Smooth muscle cell (in vitro differentiated cells): ENCODE data around the gene PIGM. TPM values are rescaled to one million over a fixed set of nuclear protein-coding genes. Genes with fewer than 3 reads are reported as not detected.

ENCODE experiments used
- DNase-seq: peaks from one replicate; lab custom pipeline; 2025; ENCODE audit not compliant: unreplicated experiment; lab: John Stamatoyannopoulos, UW
- H2AFZ ChIP-seq: fragments of 200-600 bp; sonication (generic); 2 replicates; pipeline ENCODE4 v1.6.0; 2016; ENCODE audit warnings: antibody characterized with exemption, low read depth, mild to moderate bottlenecking
- H3F3A ChIP-seq: fragments of 200-600 bp; sonication (generic); 2 replicates; pipeline ENCODE4 v1.6.0; 2017; ENCODE audit warnings: antibody characterized with exemption, low read depth
- H3K27ac ChIP-seq: fragments of 200-600 bp; sonication (generic); 2 replicates; pipeline ENCODE4 v1.5.1; 2016; ENCODE audit warnings: low read depth, mild to moderate bottlenecking
- H3K27me3 ChIP-seq: fragments of 200-600 bp; sonication (generic); 2 replicates; pipeline ENCODE4 v1.6.1; 2016; ENCODE audit warnings: low read depth, mild to moderate bottlenecking
- H3K36me3 ChIP-seq: fragments of 200-600 bp; sonication (generic); 2 replicates; pipeline ENCODE4 v1.5.1; 2016; ENCODE audit warnings: low read depth
- H3K4me1 ChIP-seq: fragments of 200-600 bp; sonication (generic); 2 replicates; pipeline ENCODE4 v1.5.1; 2016; ENCODE audit warnings: low read depth
- H3K4me2 ChIP-seq: fragments of 200-600 bp; sonication (generic); 2 replicates; pipeline ENCODE4 v1.6.0; 2016; ENCODE audit warnings: mild to moderate bottlenecking
- H3K4me3 ChIP-seq: fragments of 200-600 bp; sonication (generic); 2 replicates; pipeline ENCODE4 v1.5.1; 2016; ENCODE audit warnings: mild to moderate bottlenecking
- H3K79me2 ChIP-seq: fragments of 200-600 bp; sonication (generic); 2 replicates; pipeline ENCODE4 v1.6.0; 2016; ENCODE audit warnings: low read depth, mild to moderate bottlenecking
- H3K9ac ChIP-seq: fragments of 200-600 bp; sonication (generic); 2 replicates; pipeline ENCODE4 v1.6.0; 2016; ENCODE audit warnings: low read depth
- H3K9me3 ChIP-seq: fragments of 200-600 bp; sonication (generic); replicated peaks from 2 replicates; pipeline ENCODE4 v1.5.1; 2016; ENCODE audit warnings: low read depth
- H4K20me1 ChIP-seq: fragments of 200-600 bp; sonication (generic); 2 replicates; pipeline ENCODE4 v1.6.0; 2016; ENCODE audit warnings: low read depth
- CTCF ChIP-seq: fragments of 200-600 bp; sonication (generic); IDR thresholded peaks from 2 replicates; pipeline ENCODE4 v1.5.1; 2017; ENCODE audit warnings: borderline replicate concordance, mild to moderate bottlenecking, antibody characterized with exemption; ENCODE audit not compliant: insufficient read depth, poor library complexity, severe bottlenecking
- whole genome bisulfite sequencing: methylation state at CpG from one replicate; pipeline ENCODE4 v1.1.7; 2016; ENCODE audit warnings: low lambda C conversion rate; 5-methylcytosine and 5-hydroxymethylcytosine counted together
- polyA plus RNA-seq: library from polyadenylated mRNA; unstranded; fragments of >200 nt; fragmentation: Nextera tagmentation; extraction: Ambion mirVana; gene quantifications from 2 replicates; pipeline ENCODE4 v1.2.1, GENCODE V29; 2016
- total RNA-seq: library from RNA; depleted of rRNA; stranded (reverse); fragments of >200 nt; gene quantifications from 2 replicates; pipeline ENCODE4 v1.2.3, GENCODE V29; 2014

The PIGM gene
- total RNA-seq, result 4.7 and 5.2 TPM in 2 replicates
- 2.9 and 3.0 TPM in 2 replicates for polyA plus RNA-seq

- H3K4me3 ChIP-seq, result peak within 1 kb of the TSS; percentile 82
- H3K4me2 ChIP-seq, result peak within 1 kb of the TSS; percentile 97
- peak; percentile 42 for DNase-seq
- H3F3A ChIP-seq, result no peaks in the 10 kb centered on the region
- H3K9me3 ChIP-seq, result no peaks in the 10 kb centered on the region
- H3K27ac ChIP-seq, result no peak within 1 kb of the TSS
- peaks cover 18% of the 10 kb centered on the region for H3K4me1 ChIP-seq
- WGBS, result under 1% methylated on average over 60 of the region's 60 CpGs
- peak within 1 kb of the TSS; percentile 41 for H3K9ac ChIP-seq
- TF ChIP-seq CTCF, result no peak
- peak within 1 kb of the TSS; percentile 99 for H2AFZ ChIP-seq
- peaks cover 35% of the 10 kb centered on the region for H3K27me3 ChIP-seq
- no peaks in the 10 kb centered on the region for H3K79me2 ChIP-seq
- H4K20me1 ChIP-seq, result peaks cover 5% of the 10 kb centered on the region
- H3K36me3 ChIP-seq, result no peaks in the 10 kb centered on the region
Observed at GRCh38 chr1:160031365-160032164, at the start of gene PIGM. TSS of gene PIGM (minus strand) at chr1:160031990. CDS start at chr1:160031739, 251 bp downstream.

DNA sequence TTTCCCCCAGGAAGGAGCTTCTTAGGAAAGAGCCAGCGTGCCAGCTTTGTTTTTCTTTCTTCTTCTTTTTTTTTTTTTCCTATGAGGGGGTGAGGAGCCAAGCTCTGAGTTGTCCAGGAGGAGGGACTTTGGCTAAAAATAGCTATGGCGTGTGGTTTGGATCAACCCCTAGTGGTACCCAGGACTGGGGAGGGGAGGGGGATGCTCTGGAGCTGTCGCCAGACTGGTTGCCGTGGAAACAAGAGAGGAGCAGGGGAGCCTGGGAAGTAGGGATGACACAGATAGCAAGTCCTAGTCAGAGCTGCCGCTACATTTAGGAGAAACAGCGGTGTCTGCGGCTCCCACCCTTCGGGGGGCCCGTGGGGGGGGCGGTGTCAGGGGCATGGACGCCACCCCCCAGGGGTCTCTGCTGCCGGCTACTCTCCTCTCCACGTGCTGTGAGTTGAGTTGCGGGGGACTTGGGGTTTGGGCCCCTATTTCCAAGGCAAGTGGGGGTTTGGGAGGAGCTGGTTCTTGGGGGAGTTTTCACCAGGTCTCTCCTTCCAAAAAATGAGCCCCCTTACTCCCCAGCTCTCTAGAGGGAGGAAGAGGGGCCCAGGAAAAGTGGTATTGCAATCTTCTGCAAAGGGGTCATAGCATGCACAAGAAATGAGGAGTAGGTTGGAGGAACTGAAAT lies 49.6 kb upstream of the PIGM start, which contains the start of gene KCNJ9:
TSS of gene KCNJ9 (plus strand) at position 278 of the 676 bp plus-strand sequence. CDS start 2,493 bp downstream, outside the sequence.
- H3K4me1 ChIP-seq, result no peaks in the 10 kb centered on the region
- H3K79me2 ChIP-seq, result no peaks in the 10 kb centered on the region
- no peaks in the 10 kb centered on the region for H4K20me1 ChIP-seq
- H3K9ac ChIP-seq, result no peak within 1 kb of the TSS
- no peaks in the 10 kb centered on the region for H3F3A ChIP-seq
- DNase-seq, result no peak
- H3K9me3 ChIP-seq, result no peaks in the 10 kb centered on the region
- H3K36me3 ChIP-seq, result no peaks in the 10 kb centered on the region
- no peak within 1 kb of the TSS for H3K4me2 ChIP-seq
- WGBS, result 44% methylated on average over 13 of the region's 14 CpGs
- peaks cover 83% of the 10 kb centered on the region for H3K27me3 ChIP-seq
- no peak within 1 kb of the TSS for H2AFZ ChIP-seq
- H3K4me3 ChIP-seq, result no peak within 1 kb of the TSS
- no peak for TF ChIP-seq CTCF
- H3K27ac ChIP-seq, result no peak within 1 kb of the TSS

DNA sequence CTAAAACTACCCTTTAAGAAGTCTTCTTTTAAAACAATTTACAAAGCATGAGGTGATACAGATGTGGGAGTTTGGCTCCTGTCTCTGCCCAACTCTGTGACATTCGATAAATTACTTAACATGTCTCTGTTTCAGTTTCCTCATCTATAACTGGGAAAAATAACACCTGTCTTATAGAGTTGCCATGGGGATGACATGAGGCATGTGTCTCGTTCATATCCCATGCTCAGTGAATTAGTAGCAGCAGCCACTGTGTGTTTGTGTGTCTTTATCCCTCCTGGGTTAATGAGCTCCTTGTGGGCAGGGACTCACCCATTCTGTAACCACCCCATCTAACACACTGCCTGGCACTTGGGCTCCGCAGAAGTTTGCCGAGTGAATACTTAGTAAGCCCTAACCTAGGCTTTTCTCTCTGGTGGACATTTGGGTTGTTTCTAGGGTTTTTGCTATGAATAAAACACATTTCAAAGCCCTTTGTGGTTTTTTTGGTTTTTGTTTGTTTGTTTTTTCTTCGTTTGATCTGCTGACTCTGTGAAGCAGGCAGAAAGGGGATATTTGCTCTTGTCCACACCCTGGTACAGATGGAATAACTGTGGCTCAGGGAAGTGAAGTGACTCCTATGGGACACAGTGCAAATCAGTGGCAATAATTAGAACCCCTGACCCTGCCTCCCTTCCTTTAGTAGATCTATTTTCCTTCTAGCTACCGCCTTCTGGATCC lies 48.8 kb upstream of the PIGM start:
- H4K20me1 ChIP-seq, result no peaks in the 10 kb centered on the region
- 68% methylated on average over 6 of the region's 6 CpGs for WGBS
- H3K79me2 ChIP-seq, result no peaks in the 10 kb centered on the region
- no peak for TF ChIP-seq CTCF
- no peak overlapping the region for H3K27ac ChIP-seq
- no peaks in the 10 kb centered on the region for H3F3A ChIP-seq
- no peaks in the 10 kb centered on the region for H3K4me1 ChIP-seq
- no peak overlapping the region for H3K4me3 ChIP-seq
- peaks cover 91% of the 10 kb centered on the region for H3K27me3 ChIP-seq
- H3K9me3 ChIP-seq, result no peaks in the 10 kb centered on the region
- no peak overlapping the region for H3K4me2 ChIP-seq
- H3K36me3 ChIP-seq, result no peaks in the 10 kb centered on the region
- no peak for DNase-seq
- no peak overlapping the region for H2AFZ ChIP-seq
- H3K9ac ChIP-seq, result no peak overlapping the region
